Osteocyte (in vitro differentiated cells): ENCODE data around the gene OSBPL7. TPM values are rescaled to one million over a fixed set of nuclear protein-coding genes. Genes with fewer than 3 reads are reported as not detected.

Experiments
- DNase-seq: peaks from one replicate; pipeline ENCODE4 v3.0.0; 2021; ENCODE audit warnings: mixed read lengths; ENCODE audit not compliant: unreplicated experiment; ENCODE audit errors: extremely low spot score
- H3K27ac Mint-ChIP-seq: one replicate; pipeline ENCODE4 v1.8.0; 2021; ENCODE audit warnings: mild to moderate bottlenecking, mixed read lengths; ENCODE audit not compliant: unreplicated experiment
- H3K27me3 Mint-ChIP-seq: one replicate; pipeline ENCODE4 v1.8.0; 2021; ENCODE audit warnings: mixed read lengths; ENCODE audit not compliant: unreplicated experiment
- H3K36me3 Mint-ChIP-seq: one replicate; pipeline ENCODE4 v1.8.0; 2021; ENCODE audit warnings: mixed read lengths; ENCODE audit not compliant: unreplicated experiment
- H3K4me1 Mint-ChIP-seq: one replicate; pipeline ENCODE4 v1.8.0; 2021; ENCODE audit warnings: mixed read lengths; ENCODE audit not compliant: unreplicated experiment
- H3K4me3 Mint-ChIP-seq: one replicate; pipeline ENCODE4 v1.8.0; 2021; ENCODE audit warnings: mild to moderate bottlenecking, moderate library complexity, mixed read lengths; ENCODE audit not compliant: unreplicated experiment
- H3K9me3 Mint-ChIP-seq: one replicate; pipeline ENCODE4 v1.8.0; 2021; ENCODE audit warnings: mixed read lengths; ENCODE audit not compliant: unreplicated experiment
- CTCF ChIP-seq: fragments of 200-600 bp; sonication (generic); IDR thresholded peaks from 2 replicates; pipeline ENCODE4 v1.5.0; 2021; ENCODE audit warnings: antibody characterized with exemption, mild to moderate bottlenecking, moderate library complexity
- total RNA-seq: library from RNA; stranded (reverse); gene quantifications from 2 replicates; pipeline ENCODE4 v1.2.1, GENCODE V29; 2021

Gene OSBPL7
- total RNA-seq, 1 donor from 2014 or later, result 18.0 TPM

- Mint-ChIP-seq H3K27ac (no peak overlapping the region), H3K36me3 (peaks cover 42% of the 10 kb centered on the region), H3K9me3 (no peaks in the 10 kb centered on the region), H3K27me3 (no peaks in the 10 kb centered on the region), H3K4me1 (peaks cover 21% of the 10 kb centered on the region), H3K4me3 (no peak overlapping the region)
- TF ChIP-seq CTCF, result no peak
- DNase-seq, result no peak
Measured at GRCh38 chr17:47812146-47812920, 9.3 kb downstream of the OSBPL7 start.

- Mint-ChIP-seq H3K36me3 (peaks cover 41% of the 10 kb centered on the region), H3K27ac (peak overlapping the region; percentile 35)
Measured at GRCh38 chr17:47811709-47812108, 9.9 kb downstream of the OSBPL7 start.

GRCh38 chr17:47810901-47811635, 10.5 kb downstream of the OSBPL7 start:
- DNase-seq, result no peak
- H3K4me3 Mint-ChIP-seq, result no peak overlapping the region
- H3K27ac Mint-ChIP-seq, result peak overlapping the region; percentile 35
- peaks cover 40% of the 10 kb centered on the region for H3K36me3 Mint-ChIP-seq
- peaks cover 21% of the 10 kb centered on the region for H3K4me1 Mint-ChIP-seq
- TF ChIP-seq CTCF, result no peak
- H3K9me3 Mint-ChIP-seq, result no peaks in the 10 kb centered on the region
- no peaks in the 10 kb centered on the region for H3K27me3 Mint-ChIP-seq

More at GRCh38 chr17:47811709-47812108, 9.9 kb downstream of the OSBPL7 start:
- TF ChIP-seq CTCF, result no peak
- H3K9me3 Mint-ChIP-seq, result no peaks in the 10 kb centered on the region
- no peaks in the 10 kb centered on the region for H3K27me3 Mint-ChIP-seq
- no peak for DNase-seq
- peaks cover 21% of the 10 kb centered on the region for H3K4me1 Mint-ChIP-seq
- H3K4me3 Mint-ChIP-seq, result no peak overlapping the region

GRCh38 chr17:47810200-47810821, 11.3 kb downstream of the OSBPL7 start:
- no peaks in the 10 kb centered on the region for H3K9me3 Mint-ChIP-seq
- TF ChIP-seq CTCF, result no peak
- DNase-seq, result no peak
- no peak overlapping the region for H3K4me3 Mint-ChIP-seq
- peaks cover 21% of the 10 kb centered on the region for H3K4me1 Mint-ChIP-seq
- peaks cover 2% of the 10 kb centered on the region for H3K27me3 Mint-ChIP-seq
- H3K27ac Mint-ChIP-seq, result peak overlapping the region; percentile 67
- H3K36me3 Mint-ChIP-seq, result peaks cover 37% of the 10 kb centered on the region
